HG03095 (cell line): Measurements from ENCODE around the gene CD300LF.

ENCODE experiments used
- ATAC-seq: cut with Tn5 transposase; IDR thresholded peaks from one replicate; pipeline ENCODE4 v1.9.1; 2021; ENCODE audit warnings: moderate library complexity; ENCODE audit not compliant: unreplicated experiment

Gene CD300LF

DNA sequence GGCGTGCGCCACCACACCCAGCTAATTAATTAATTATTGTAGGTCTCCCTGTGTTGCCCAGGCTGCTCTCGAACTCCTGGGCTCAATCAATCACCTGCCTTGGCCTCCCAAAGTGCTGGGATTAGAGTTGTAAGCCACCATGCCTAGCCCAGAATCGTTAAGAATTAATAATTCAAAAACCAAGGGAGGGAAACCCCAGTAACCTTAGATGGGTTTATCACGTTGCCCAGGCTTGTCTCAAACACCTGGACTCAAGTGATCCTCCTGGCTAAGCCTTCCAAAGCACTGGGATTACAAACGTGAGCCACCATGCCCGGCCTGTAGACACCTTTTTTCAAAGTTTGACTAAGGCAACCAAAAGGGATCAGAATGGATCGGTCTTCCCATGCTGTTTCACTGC is 21.6 kb downstream of the CD300LF start:
- no peak for ATAC-seq

DNA sequence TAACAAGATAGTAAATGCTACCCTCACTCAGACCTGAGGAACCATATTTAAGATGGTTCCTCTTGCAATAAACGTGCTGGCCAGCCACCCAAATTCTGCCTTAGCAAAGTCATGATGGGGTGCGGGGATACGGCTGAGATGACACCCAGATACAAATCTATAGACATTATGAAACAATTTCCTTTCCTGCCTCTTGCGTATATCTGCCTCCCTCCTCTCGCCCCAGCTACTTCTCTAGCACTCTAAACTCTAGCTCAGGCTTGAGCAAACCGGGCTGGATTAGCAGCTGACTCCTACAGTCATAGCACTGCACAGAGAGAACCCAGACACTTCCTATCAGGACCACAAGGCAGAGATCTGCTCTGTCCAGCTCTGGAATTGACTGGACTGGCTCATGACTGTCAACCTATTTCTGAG is 22.3 kb downstream of the CD300LF start:
- no peak for ATAC-seq

- no peak for ATAC-seq
Observed at GRCh38 chr17:74687886-74688285, 24.8 kb downstream of the CD300LF start.

DNA sequence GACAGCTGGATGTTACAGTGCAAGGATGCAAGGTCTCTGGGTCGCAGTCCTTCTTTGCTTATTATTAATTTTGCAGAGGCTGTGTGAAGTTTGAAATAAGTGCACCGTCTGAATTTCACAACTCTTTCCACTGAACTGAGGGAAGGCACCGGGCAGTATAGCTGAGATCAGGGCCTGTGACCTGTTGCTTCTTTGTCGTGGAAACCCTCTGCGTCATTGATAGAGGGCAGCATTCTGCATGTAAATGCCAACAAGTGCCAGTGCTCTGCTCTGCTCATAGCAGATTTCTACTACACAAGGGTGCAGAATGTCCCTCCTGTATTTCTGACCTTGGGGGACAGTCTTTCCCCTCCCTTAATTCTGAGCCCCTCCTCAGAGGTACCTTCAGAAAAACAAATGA is 26.0 kb downstream of the CD300LF start:
- ATAC-seq = no peak

DNA sequence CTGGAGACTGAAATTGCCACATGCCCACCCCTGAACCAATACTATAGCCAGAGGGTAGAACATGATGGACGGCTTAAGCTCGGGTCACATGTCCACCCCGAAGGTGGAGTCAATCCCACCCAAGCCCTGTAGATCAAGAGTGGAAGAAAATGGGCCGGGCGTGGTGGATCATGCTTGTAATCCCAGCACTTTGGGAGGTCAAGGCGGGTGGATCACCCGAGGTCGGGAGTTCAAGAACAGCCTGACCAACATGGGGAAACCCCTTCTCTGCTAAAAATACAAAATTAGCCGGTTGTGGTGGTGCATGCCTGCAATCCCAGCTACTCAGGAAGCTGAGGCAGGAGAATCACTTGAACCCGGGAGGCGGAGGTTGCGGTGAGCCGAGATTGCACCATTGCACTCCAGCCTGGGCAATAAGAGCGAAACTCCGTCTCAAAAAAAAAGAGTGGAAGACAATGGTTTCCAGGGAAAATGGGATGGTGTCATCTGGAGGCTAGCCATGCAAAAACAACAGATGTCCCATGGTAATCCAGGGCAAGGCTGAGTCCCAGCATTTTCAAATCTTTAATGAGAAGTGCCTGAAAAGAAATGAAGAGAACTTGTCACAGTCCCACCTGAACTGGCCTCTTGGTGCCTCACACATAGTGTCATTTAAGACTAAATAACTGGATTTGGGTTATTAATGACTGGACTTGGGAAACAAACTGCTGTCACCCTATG is 30.1 kb downstream of the CD300LF start:
- no peak for ATAC-seq

GRCh38 chr17:74682028-74682427 is 30.7 kb downstream of the CD300LF start:
- ATAC-seq = no peak

DNA sequence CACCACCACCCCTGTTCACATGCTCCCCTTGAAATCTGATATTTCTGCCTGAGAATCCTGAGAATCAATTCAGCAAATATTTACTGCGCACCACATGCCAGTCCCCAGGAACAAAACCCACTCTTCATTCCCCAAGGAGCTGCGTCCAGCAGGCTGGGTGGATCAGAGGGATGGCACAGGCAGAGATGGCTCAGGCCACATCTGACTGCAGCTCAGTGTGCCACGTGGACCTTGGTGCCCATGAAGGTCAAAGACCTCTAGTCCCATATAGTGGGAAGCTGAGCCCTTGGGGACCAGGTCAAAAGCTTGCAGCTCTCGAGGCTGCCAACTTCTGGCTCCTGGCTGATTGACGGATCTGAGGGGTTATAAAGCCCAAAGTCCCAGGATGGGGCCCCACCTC is 31.8 kb downstream of the CD300LF start:
- ATAC-seq = no peak

DNA sequence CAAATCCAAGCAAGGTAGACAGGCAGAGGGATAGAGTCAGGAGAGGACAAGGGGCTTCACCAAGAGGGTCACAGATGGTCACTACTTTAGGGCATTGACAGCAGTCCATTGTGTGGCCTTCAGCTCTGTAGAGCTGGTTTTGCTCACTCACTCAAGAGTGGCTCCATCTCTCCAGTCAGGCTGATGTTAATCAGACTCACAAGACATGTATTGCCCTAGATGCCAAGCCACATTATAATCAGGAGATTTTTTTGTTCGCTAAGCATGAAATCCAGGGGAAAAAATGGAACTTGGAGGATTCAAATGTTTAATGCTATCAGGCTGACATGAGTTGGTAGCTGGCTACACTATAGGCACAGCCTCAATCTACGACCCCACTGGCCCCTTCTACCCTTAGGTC is 32.5 kb downstream of the CD300LF start:
- ATAC-seq = no peak

DNA sequence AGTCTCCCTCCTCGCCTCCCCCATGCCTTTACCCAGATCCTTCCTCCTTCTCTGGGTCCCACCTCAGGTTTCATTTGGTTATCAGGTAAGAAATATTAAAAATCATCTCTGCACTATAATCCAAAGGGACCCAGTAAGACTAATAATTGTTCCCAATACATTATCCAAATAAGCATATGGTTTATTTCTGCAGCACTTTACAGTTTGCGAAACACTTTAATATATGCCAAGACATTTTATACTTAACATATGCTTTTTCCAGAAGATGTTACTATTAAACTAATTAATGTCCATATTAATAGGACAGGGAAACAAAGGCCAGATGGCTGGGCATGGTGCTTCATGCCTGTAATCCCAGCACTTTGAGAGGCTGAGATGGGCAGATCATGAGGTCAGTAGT is 33.3 kb downstream of the CD300LF start:
- no peak for ATAC-seq

- ATAC-seq = no peak
Observed at GRCh38 chr17:74678541-74678940, 34.2 kb downstream of the CD300LF start.

DNA sequence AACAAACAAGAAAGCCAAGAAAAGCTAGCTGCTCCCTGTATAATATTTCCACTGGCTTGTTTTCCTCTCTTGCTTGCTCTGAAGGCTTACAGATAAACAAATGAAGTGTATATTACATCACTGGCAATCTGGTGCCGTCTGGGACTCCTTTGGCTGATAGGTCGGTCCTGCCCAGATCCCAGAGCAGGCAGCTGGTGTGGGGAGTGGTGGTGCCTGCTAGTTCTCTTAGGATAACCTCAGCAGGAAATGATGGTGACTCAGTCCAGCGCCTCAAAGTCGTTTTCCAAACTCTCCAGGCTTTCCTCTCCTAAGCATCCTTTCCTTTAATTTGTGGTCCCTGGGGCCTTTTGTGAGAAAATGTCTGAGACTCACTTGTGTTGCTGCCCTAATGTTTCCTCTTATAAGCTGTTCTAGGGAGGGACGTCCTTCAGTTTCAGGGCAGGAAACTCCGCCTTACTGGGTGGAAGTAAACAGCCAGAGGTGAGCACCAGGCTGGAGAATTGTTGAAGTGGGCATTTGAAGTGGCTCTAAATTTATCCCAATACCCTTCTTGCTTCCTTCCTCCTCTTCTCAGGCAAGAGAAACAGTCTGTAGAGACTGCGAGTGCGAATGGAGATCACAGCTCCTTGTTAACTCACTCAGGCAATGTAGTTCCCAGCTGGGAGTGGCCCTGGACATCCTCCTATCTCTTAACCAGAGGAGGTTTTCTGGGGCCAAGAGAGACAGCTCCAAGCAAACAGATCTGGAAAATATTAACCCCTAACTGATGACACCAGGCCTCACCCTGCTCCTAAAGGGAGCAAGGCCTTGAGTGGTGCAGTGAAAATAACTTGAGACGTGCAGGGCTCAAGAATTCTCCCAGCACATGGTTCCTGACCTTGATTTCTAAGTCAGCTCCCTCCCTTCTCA is 34.9 kb downstream of the CD300LF start:
- no peak for ATAC-seq

- no peak for ATAC-seq
Observed at GRCh38 chr17:74671031-74671771, 41.5 kb downstream of the CD300LF start.

- no peak for ATAC-seq
Observed at GRCh38 chr17:74670329-74670728, 42.4 kb downstream of the CD300LF start.

GRCh38 chr17:74663561-74663960 is 49.2 kb downstream of the CD300LF start:
- ATAC-seq = no peak

DNA sequence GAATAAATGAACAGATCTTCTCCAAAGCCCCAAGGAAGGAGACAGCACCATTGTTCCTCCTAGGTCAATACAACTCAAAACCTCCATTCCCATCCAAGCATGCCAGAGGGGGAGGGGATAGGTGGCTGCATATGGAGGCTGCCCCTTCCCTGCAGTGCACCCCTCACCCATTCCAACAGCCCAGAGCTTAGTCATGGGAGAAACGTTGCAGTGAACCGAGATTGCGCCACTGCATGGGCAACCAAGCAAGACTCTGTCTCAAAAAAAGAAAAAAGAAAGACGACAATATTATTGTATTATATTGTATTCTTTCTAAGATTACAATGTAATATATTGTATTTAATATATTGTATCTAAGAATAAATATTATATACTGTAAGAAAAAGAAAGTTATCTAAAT is 52.8 kb downstream of the CD300LF start:
- ATAC-seq = no peak

- no peak for ATAC-seq
Observed at GRCh38 chr17:74658620-74659019, 54.1 kb downstream of the CD300LF start.

GRCh38 chr17:74654742-74655141 is 58.0 kb downstream of the CD300LF start:
- ATAC-seq = no peak

DNA sequence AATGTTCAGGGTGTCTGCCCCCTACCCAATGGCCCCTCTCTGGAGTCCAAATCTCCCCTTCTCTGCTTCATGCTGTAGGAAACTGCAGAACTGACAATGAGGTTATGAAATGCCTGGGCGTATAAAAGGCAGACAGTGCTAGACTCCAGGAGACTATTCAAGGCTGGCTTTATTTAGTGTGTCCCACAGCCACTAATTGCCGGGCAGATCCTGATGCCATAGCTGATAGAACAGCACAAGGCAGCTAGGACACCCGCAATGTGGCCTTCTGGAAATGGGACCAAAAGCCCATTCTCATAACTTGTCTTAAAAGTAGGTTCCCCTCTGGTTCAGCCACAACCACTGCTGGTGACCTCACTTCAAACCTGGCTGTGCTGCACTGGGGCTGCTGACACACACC is 60.7 kb downstream of the CD300LF start:
- no peak for ATAC-seq

- no peak for ATAC-seq
Observed at GRCh38 chr17:74649909-74650308, 62.8 kb downstream of the CD300LF start.

GRCh38 chr17:74647871-74648672 is 64.7 kb downstream of the CD300LF start:
- ATAC-seq = no peak

- no peak for ATAC-seq
Observed at GRCh38 chr17:74646231-74646630, 66.5 kb downstream of the CD300LF start.
